Ectodermal cell (in vitro differentiated cells): Measurements from ENCODE around the gene ZNF618.

Experiments
- H3K27ac ChIP-seq: 2 replicates; pipeline ENCODE4 v1.7.0; 2013; ENCODE audit warnings: mild to moderate bottlenecking, low read depth, low read length; ENCODE audit not compliant: insufficient read depth, poor library complexity, severe bottlenecking
- H3K27me3 ChIP-seq: 2 replicates; pipeline ENCODE4 v1.7.0; 2013; ENCODE audit warnings: mild to moderate bottlenecking, low read length; ENCODE audit not compliant: insufficient read depth, control insufficient read depth, poor library complexity, severe bottlenecking
- H3K36me3 ChIP-seq: one replicate; pipeline ENCODE4 v1.7.0; 2013; ENCODE audit warnings: low read length; ENCODE audit not compliant: control insufficient read depth, insufficient read depth
- H3K4me1 ChIP-seq: one replicate; pipeline ENCODE4 v1.7.0; 2013; ENCODE audit warnings: low read length; ENCODE audit not compliant: control insufficient read depth, insufficient read depth
- H3K4me3 ChIP-seq: 2 replicates; pipeline ENCODE4 v1.7.0; 2013; ENCODE audit warnings: low read depth, low read length, control low read depth; ENCODE audit not compliant: insufficient read depth
- H3K9me3 ChIP-seq: 2 replicates; pipeline ENCODE4 v1.7.0; 2013; ENCODE audit warnings: mild to moderate bottlenecking, low read length, moderate library complexity; ENCODE audit not compliant: control insufficient read depth
- WGBS, 2 experiments: methylation state at CpG; one replicate each; pipeline ENCODE4 v1.1.7; 2013; ENCODE audit warnings: missing lambda C conversion rate in 2 of 2; 5-methylcytosine and 5-hydroxymethylcytosine counted together

ZNF618 gene

GRCh38 chr9:113858282-113858681 lies 17.8 kb upstream of the ZNF618 start:
- no peak overlapping the region for H3K27ac ChIP-seq
- WGBS, 2 experiments = 85 to 93% methylated on average over 1 of the region's 1 CpG
- H3K27me3 ChIP-seq = no peaks in the 10 kb centered on the region
- H3K4me1 ChIP-seq = no peaks in the 10 kb centered on the region
- no peaks in the 10 kb centered on the region for H3K36me3 ChIP-seq
- no peaks in the 10 kb centered on the region for H3K9me3 ChIP-seq
- H3K4me3 ChIP-seq = no peak overlapping the region

- Histone ChIP-seq H3K27me3 (no peaks in the 10 kb centered on the region), H3K27ac (no peak overlapping the region), H3K4me3 (no peak overlapping the region), H3K36me3 (no peaks in the 10 kb centered on the region), H3K9me3 (no peaks in the 10 kb centered on the region), H3K4me1 (no peaks in the 10 kb centered on the region)
- 95% methylated on average over 2 of the region's 2 CpGs for WGBS, 2 experiments
Observed at GRCh38 chr9:113863345-113863744, 12.8 kb upstream of the ZNF618 start.

GRCh38 chr9:113868501-113868900 lies 7.6 kb upstream of the ZNF618 start:
- Histone ChIP-seq H3K27ac (no peak overlapping the region), H3K4me3 (no peak overlapping the region), H3K9me3 (no peaks in the 10 kb centered on the region), H3K4me1 (no peaks in the 10 kb centered on the region), H3K36me3 (no peaks in the 10 kb centered on the region), H3K27me3 (no peaks in the 10 kb centered on the region)
- WGBS, 2 experiments = 89 to 98% methylated on average over 3 of the region's 3 CpGs

- H3K36me3 ChIP-seq = no peaks in the 10 kb centered on the region
- WGBS, 2 experiments = 95 to 96% methylated on average over 10 of the region's 10 CpGs
- H3K4me3 ChIP-seq = no peak overlapping the region
- H3K27me3 ChIP-seq = no peaks in the 10 kb centered on the region
- H3K9me3 ChIP-seq = no peaks in the 10 kb centered on the region
- no peak overlapping the region for H3K27ac ChIP-seq
- no peaks in the 10 kb centered on the region for H3K4me1 ChIP-seq
Observed at GRCh38 chr9:113872485-113873143, 3.5 kb upstream of the ZNF618 start.

- Histone ChIP-seq H3K4me1 (peaks cover 3% of the 10 kb centered on the region), H3K9me3 (no peaks in the 10 kb centered on the region), H3K27ac (no peak overlapping the region), H3K36me3 (no peaks in the 10 kb centered on the region), H3K27me3 (no peaks in the 10 kb centered on the region), H3K4me3 (no peak overlapping the region)
- 80 to 87% methylated on average over 5 of the region's 5 CpGs for WGBS, 2 experiments
Observed at GRCh38 chr9:113873446-113873845, 2.7 kb upstream of the ZNF618 start.

- WGBS, 2 experiments = 92 to 97% methylated on average over 3 of the region's 3 CpGs
Observed at GRCh38 chr9:113873926-113874325, 2.2 kb upstream of the ZNF618 start.

GRCh38 chr9:113875459-113876150 lies 504 bp upstream of the ZNF618 start:
- Histone ChIP-seq H3K27ac (no peak overlapping the region), H3K36me3 (no peaks in the 10 kb centered on the region), H3K4me3 (peak overlapping the region; percentile 35), H3K27me3 (no peaks in the 10 kb centered on the region), H3K9me3 (no peaks in the 10 kb centered on the region), H3K4me1 (peaks cover 7% of the 10 kb centered on the region)
- 3 to 5% methylated on average over 54 to 55 of the region's 55 CpGs for WGBS, 2 experiments

More at GRCh38 chr9:113873926-113874325, 2.2 kb upstream of the ZNF618 start:
- Histone ChIP-seq H3K27ac (no peak overlapping the region), H3K36me3 (no peaks in the 10 kb centered on the region), H3K4me1 (peaks cover 7% of the 10 kb centered on the region), H3K9me3 (no peaks in the 10 kb centered on the region), H3K4me3 (no peak overlapping the region), H3K27me3 (no peaks in the 10 kb centered on the region)

GRCh38 chr9:113876993-113877368 lies 872 bp downstream of the ZNF618 start:
- no peak overlapping the region for H3K27ac ChIP-seq
- H3K4me3 ChIP-seq = peak overlapping the region; percentile 91
- no peaks in the 10 kb centered on the region for H3K9me3 ChIP-seq
- WGBS, 2 experiments = 0% methylated on average over 1 of the region's 1 CpG
- no peaks in the 10 kb centered on the region for H3K36me3 ChIP-seq
- peaks cover 12% of the 10 kb centered on the region for H3K4me1 ChIP-seq
- H3K27me3 ChIP-seq = no peaks in the 10 kb centered on the region

- H3K4me3 ChIP-seq = no peak overlapping the region
- 96 to 97% methylated on average over 4 of the region's 4 CpGs for WGBS, 2 experiments
- H3K36me3 ChIP-seq = no peaks in the 10 kb centered on the region
- H3K27ac ChIP-seq = no peak overlapping the region
- H3K27me3 ChIP-seq = no peaks in the 10 kb centered on the region
- peaks cover 19% of the 10 kb centered on the region for H3K4me1 ChIP-seq
- no peaks in the 10 kb centered on the region for H3K9me3 ChIP-seq
Observed at GRCh38 chr9:113879318-113879717, 3.2 kb downstream of the ZNF618 start.

- no peaks in the 10 kb centered on the region for H3K36me3 ChIP-seq
- no peaks in the 10 kb centered on the region for H3K27me3 ChIP-seq
- no peaks in the 10 kb centered on the region for H3K9me3 ChIP-seq
- H3K4me3 ChIP-seq = no peak overlapping the region
- 94 to 97% methylated on average over 4 of the region's 4 CpGs for WGBS, 2 experiments
- H3K27ac ChIP-seq = no peak overlapping the region
- H3K4me1 ChIP-seq = peaks cover 19% of the 10 kb centered on the region
Observed at GRCh38 chr9:113879911-113880310, 3.8 kb downstream of the ZNF618 start.
